ENCODE data around the gene ZNF629.

The ZNF629 gene

GRCh38 chr16:30731411-30731810, 55.6 kb downstream of the ZNF629 start:
- no peak overlapping the region for H3K27ac Mint-ChIP-seq
- H3K27me3 Mint-ChIP-seq, result no peaks in the 10 kb centered on the region
- H3K36me3 Mint-ChIP-seq, result peaks cover 61% of the 10 kb centered on the region
- H3K4me1 Mint-ChIP-seq, result no peaks in the 10 kb centered on the region
- no peak for ATAC-seq
- H3K4me3 Mint-ChIP-seq, result no peak overlapping the region
- H3K9me3 Mint-ChIP-seq, result no peaks in the 10 kb centered on the region

- Mint-ChIP-seq H3K27ac (no peak overlapping the region), H3K27me3 (no peaks in the 10 kb centered on the region), H3K9me3 (no peaks in the 10 kb centered on the region), H3K36me3 (peaks cover 60% of the 10 kb centered on the region), H3K4me3 (no peak overlapping the region), H3K4me1 (peaks cover 16% of the 10 kb centered on the region)
- no peak for ATAC-seq
Observed at GRCh38 chr16:30728899-30729672, 57.9 kb downstream of the ZNF629 start.
